NCI-H1436 treated with DMSO at 0.1 percent for 48 hours (cell line): ENCODE measurements around the gene GAREM1.
A peak's percentile ranks its signal among the peaks of the same experiment; 100 is the strongest.

Experiments
- DNase-seq: peaks from one replicate; lab custom pipeline; 2025; lab: John Stamatoyannopoulos, UW

GAREM1 gene

GRCh38 chr18:32425466-32425865, 45.2 kb downstream of the GAREM1 start:
- no peak for DNase-seq

GRCh38 chr18:32424696-32425095, 46.0 kb downstream of the GAREM1 start:
- DNase-seq: no peak

GRCh38 chr18:32422978-32423740, 47.5 kb downstream of the GAREM1 start:
- DNase-seq: no peak

GRCh38 chr18:32422201-32422600, 48.5 kb downstream of the GAREM1 start:
- no peak for DNase-seq

- DNase-seq: no peak
Measured at GRCh38 chr18:32420084-32420750, 50.5 kb downstream of the GAREM1 start.

GRCh38 chr18:32418148-32418547, 52.5 kb downstream of the GAREM1 start:
- no peak for DNase-seq

- no peak for DNase-seq
Measured at GRCh38 chr18:32405588-32405987, 65.1 kb downstream of the GAREM1 start.

- DNase-seq: no peak
Measured at GRCh38 chr18:32401621-32402020, 69.1 kb downstream of the GAREM1 start.

GRCh38 chr18:32393407-32393806, 77.3 kb downstream of the GAREM1 start:
- DNase-seq: no peak

GRCh38 chr18:32391126-32391525, 79.6 kb downstream of the GAREM1 start:
- DNase-seq: no peak

- no peak for DNase-seq
Measured at GRCh38 chr18:32389858-32390257, 80.8 kb downstream of the GAREM1 start.

GRCh38 chr18:32389191-32389590, 81.5 kb downstream of the GAREM1 start:
- DNase-seq: no peak

GRCh38 chr18:32386471-32386870, 84.2 kb downstream of the GAREM1 start:
- DNase-seq: no peak

GRCh38 chr18:32383050-32383819, 87.4 kb downstream of the GAREM1 start:
- no peak for DNase-seq

- no peak for DNase-seq
Measured at GRCh38 chr18:32381761-32382160, 88.9 kb downstream of the GAREM1 start.

- no peak for DNase-seq
Measured at GRCh38 chr18:32380559-32380958, 90.1 kb downstream of the GAREM1 start.

GRCh38 chr18:32379891-32380290, 90.8 kb downstream of the GAREM1 start:
- DNase-seq: no peak

GRCh38 chr18:32378705-32379104, 92.0 kb downstream of the GAREM1 start:
- DNase-seq: peak; percentile 81

- peak; percentile 40 for DNase-seq
Measured at GRCh38 chr18:32373995-32374394, 96.7 kb downstream of the GAREM1 start.

GRCh38 chr18:32373505-32373904, 97.2 kb downstream of the GAREM1 start:
- no peak for DNase-seq

- DNase-seq: peak; percentile 39
Measured at GRCh38 chr18:32372381-32373061, 98.2 kb downstream of the GAREM1 start.

- no peak for DNase-seq
Measured at GRCh38 chr18:32372047-32372380, 98.7 kb downstream of the GAREM1 start.
